GM23338 (cell line): ENCODE data around the gene HHAT. TPM values are rescaled to one million over a fixed set of nuclear protein-coding genes. Genes with fewer than 3 reads are reported as not detected.

Source experiments
- ATAC-seq: fragments of 200-7000 bp; cut with Tn5 transposase; 3 replicates; pipeline ENCODE4 v1.9.1; 2020
- DNase-seq: peaks from one replicate; pipeline ENCODE4 v3.0.0-alpha.2; 2015; ENCODE audit warnings: low spot score
- H2AFZ ChIP-seq: fragments of 200-600 bp; sonication (generic); 2 replicates; pipeline ENCODE4 v1.8.0; 2016; ENCODE audit warnings: antibody characterized with exemption, mild to moderate bottlenecking, moderate library complexity
- H3F3A ChIP-seq: fragments of 200-600 bp; sonication (generic); replicated peaks from 2 replicates; pipeline ENCODE4 v1.8.0; 2017; ENCODE audit warnings: antibody characterized with exemption, mixed run types, low read depth
- H3K27ac ChIP-seq: fragments of 200-600 bp; sonication (generic); 2 replicates; pipeline ENCODE4 v1.6.1; 2016; ENCODE audit warnings: low read depth
- H3K27me3 ChIP-seq: fragments of 200-600 bp; sonication (generic); 2 replicates; pipeline ENCODE4 v1.8.0; 2016; ENCODE audit warnings: mild to moderate bottlenecking, mixed run types, moderate library complexity; ENCODE audit not compliant: insufficient read depth
- H3K36me3 ChIP-seq: fragments of 200-600 bp; sonication (generic); 2 replicates; pipeline ENCODE4 v1.8.0; 2016; ENCODE audit warnings: mild to moderate bottlenecking; ENCODE audit not compliant: insufficient read depth
- H3K4me1 ChIP-seq: fragments of 200-600 bp; sonication (generic); 2 replicates; pipeline ENCODE4 v1.8.0; 2016; ENCODE audit warnings: mild to moderate bottlenecking, moderate library complexity; ENCODE audit not compliant: insufficient read depth
- H3K4me2 ChIP-seq: fragments of 200-600 bp; sonication (generic); 2 replicates; pipeline ENCODE4 v1.7.1; 2017; ENCODE audit warnings: mixed run types
- H3K4me3 ChIP-seq: fragments of 200-600 bp; sonication (generic); 2 replicates; pipeline ENCODE4 v1.6.1; 2016; ENCODE audit warnings: mixed run types
- H3K79me2 ChIP-seq: fragments of 200-600 bp; sonication (generic); replicated peaks from 2 replicates; pipeline ENCODE4 v1.8.0; 2017; ENCODE audit warnings: mild to moderate bottlenecking; ENCODE audit not compliant: insufficient read depth
- H3K9me2 ChIP-seq: fragments of 200-600 bp; sonication (generic); 2 replicates; pipeline ENCODE4 v1.8.0; 2017; ENCODE audit not compliant: insufficient read depth
- H4K20me1 ChIP-seq: fragments of 200-600 bp; sonication (generic); replicated peaks from 2 replicates; pipeline ENCODE4 v1.8.0; 2017; ENCODE audit warnings: mild to moderate bottlenecking; ENCODE audit not compliant: insufficient read depth
- H3K27ac Mint-ChIP-seq: 2 replicates; pipeline ENCODE4 v1.8.0; 2020; ENCODE audit warnings: inconsistent platforms, mild to moderate bottlenecking, moderate library complexity, mixed read lengths
- H3K27me3 Mint-ChIP-seq: 3 replicates; pipeline ENCODE4 v1.8.0; 2022; ENCODE audit warnings: low read depth, mild to moderate bottlenecking, moderate library complexity, mixed read lengths, inconsistent platforms; ENCODE audit not compliant: insufficient read depth, poor library complexity
- H3K36me3 Mint-ChIP-seq: 3 replicates; pipeline ENCODE4 v1.8.0; 2021; ENCODE audit warnings: low read depth, mild to moderate bottlenecking, inconsistent platforms, moderate library complexity, mixed read lengths
- H3K4me1 Mint-ChIP-seq: 3 replicates; pipeline ENCODE4 v1.8.0; 2020; ENCODE audit warnings: mild to moderate bottlenecking, inconsistent platforms, mixed read lengths
- H3K4me3 Mint-ChIP-seq: 3 replicates; pipeline ENCODE4 v1.8.0; 2021; ENCODE audit warnings: moderate library complexity, mild to moderate bottlenecking, inconsistent platforms, mixed read lengths
- H3K9me3 Mint-ChIP-seq: 3 replicates; pipeline ENCODE4 v1.8.0; 2020; ENCODE audit warnings: moderate library complexity, mild to moderate bottlenecking, inconsistent platforms, mixed read lengths
- CREB1 ChIP-seq: fragments of 250-450 bp; sonication (Bioruptor Pico); IDR thresholded peaks from 2 replicates; pipeline ENCODE4 v1.5.0; 2020; ENCODE audit warnings: low read depth, mild to moderate bottlenecking, moderate library complexity
- CTCF ChIP-seq, 2 experiments: fragments of 200-600 bp in 1 of 2; sonication (generic) in 1 of 2; conservative IDR thresholded peaks; 2 replicates each; pipeline versions ENCODE4 v1.5.1 to v1.6.1; 2016 to 2017; ENCODE audit warnings: antibody characterized with exemption in 2 of 2, low read depth in 2 of 2, mild to moderate bottlenecking in 2 of 2, moderate library complexity in 1 of 2
- EZH2 ChIP-seq: fragments of 200-600 bp; sonication (generic); IDR thresholded peaks from one replicate; pipeline ENCODE4 v1.8.0; 2017; ENCODE audit warnings: antibody characterized with exemption, mild to moderate bottlenecking, low read depth; ENCODE audit not compliant: unreplicated experiment
- JUNB ChIP-seq: IDR thresholded peaks from one replicate; pipeline ENCODE4 v1.6.1; 2016; ENCODE audit warnings: antibody characterized with exemption; ENCODE audit not compliant: unreplicated experiment
- STAT1 ChIP-seq: IDR thresholded peaks from one replicate; pipeline ENCODE4 v1.6.1; 2016; ENCODE audit warnings: antibody characterized with exemption; ENCODE audit not compliant: unreplicated experiment
- ZNF114 ChIP-seq: fragments of 250-450 bp; sonication (Bioruptor Pico); IDR thresholded peaks from 2 replicates; pipeline ENCODE4 v1.5.0; 2020; ENCODE audit warnings: mild to moderate bottlenecking, moderate library complexity
- polyA plus RNA-seq: library from polyadenylated mRNA; unstranded; fragments of >200 nt; fragmentation: Nextera tagmentation; extraction: Ambion mirVana; gene quantifications from 2 replicates; pipeline ENCODE4 v1.2.1, GENCODE V29; 2016
- total RNA-seq: library from RNA; depleted of rRNA; stranded (reverse); fragments of >200 nt; shearing (Covaris generic); gene quantifications from 2 replicates; pipeline ENCODE4 v1.2.3, GENCODE V29; 2014
- TF ChIP-seq, protein P1 (sequence below): IDR thresholded peaks from one replicate; pipeline ENCODE4 v1.6.1; 2018; ENCODE audit warnings: antibody characterized with exemption; ENCODE audit not compliant: unreplicated experiment
- TF ChIP-seq, protein P2 (sequence below): fragments of 250-450 bp; sonication (Bioruptor Pico); IDR thresholded peaks from 2 replicates; pipeline ENCODE4 v1.5.0; 2020; ENCODE audit warnings: mild to moderate bottlenecking, moderate library complexity

The HHAT gene
- total and polyA plus RNA-seq, 2 experiments from 2014 or later: 0.11 to 0.66 TPM

- TF ChIP-seq, protein P1, sequence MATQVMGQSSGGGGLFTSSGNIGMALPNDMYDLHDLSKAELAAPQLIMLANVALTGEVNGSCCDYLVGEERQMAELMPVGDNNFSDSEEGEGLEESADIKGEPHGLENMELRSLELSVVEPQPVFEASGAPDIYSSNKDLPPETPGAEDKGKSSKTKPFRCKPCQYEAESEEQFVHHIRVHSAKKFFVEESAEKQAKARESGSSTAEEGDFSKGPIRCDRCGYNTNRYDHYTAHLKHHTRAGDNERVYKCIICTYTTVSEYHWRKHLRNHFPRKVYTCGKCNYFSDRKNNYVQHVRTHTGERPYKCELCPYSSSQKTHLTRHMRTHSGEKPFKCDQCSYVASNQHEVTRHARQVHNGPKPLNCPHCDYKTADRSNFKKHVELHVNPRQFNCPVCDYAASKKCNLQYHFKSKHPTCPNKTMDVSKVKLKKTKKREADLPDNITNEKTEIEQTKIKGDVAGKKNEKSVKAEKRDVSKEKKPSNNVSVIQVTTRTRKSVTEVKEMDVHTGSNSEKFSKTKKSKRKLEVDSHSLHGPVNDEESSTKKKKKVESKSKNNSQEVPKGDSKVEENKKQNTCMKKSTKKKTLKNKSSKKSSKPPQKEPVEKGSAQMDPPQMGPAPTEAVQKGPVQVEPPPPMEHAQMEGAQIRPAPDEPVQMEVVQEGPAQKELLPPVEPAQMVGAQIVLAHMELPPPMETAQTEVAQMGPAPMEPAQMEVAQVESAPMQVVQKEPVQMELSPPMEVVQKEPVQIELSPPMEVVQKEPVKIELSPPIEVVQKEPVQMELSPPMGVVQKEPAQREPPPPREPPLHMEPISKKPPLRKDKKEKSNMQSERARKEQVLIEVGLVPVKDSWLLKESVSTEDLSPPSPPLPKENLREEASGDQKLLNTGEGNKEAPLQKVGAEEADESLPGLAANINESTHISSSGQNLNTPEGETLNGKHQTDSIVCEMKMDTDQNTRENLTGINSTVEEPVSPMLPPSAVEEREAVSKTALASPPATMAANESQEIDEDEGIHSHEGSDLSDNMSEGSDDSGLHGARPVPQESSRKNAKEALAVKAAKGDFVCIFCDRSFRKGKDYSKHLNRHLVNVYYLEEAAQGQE: no peak
- TF ChIP-seq STAT1: no peak
Measured at GRCh38 chr1:210573141-210573540, 244.4 kb downstream of the HHAT start (continued).

- H3K27me3 Mint-ChIP-seq: peaks cover 6% of the 10 kb centered on the region
- Histone ChIP-seq H2AFZ (0 out of 2 replicates have a peak overlapping the region, but pooled peaks have one; percentile 43), H3K4me1 (no peaks in the 10 kb centered on the region), H3K4me3 (no peak overlapping the region), H3K27ac (no peak overlapping the region), H4K20me1 (no peaks in the 10 kb centered on the region), H3K36me3 (no peaks in the 10 kb centered on the region), H3K9me2 (no peaks in the 10 kb centered on the region), H3K4me2 (no peak overlapping the region), H3K79me2 (no peaks in the 10 kb centered on the region), H3F3A (no peaks in the 10 kb centered on the region), H3K27me3 (no peaks in the 10 kb centered on the region)
- ATAC-seq (no peak), DNase-seq (no peak)
- H3K27ac Mint-ChIP-seq: no peak overlapping the region
- no peak overlapping the region for H3K4me3 Mint-ChIP-seq
- H3K4me1 Mint-ChIP-seq: no peaks in the 10 kb centered on the region
- H3K36me3 Mint-ChIP-seq: peaks cover 3% of the 10 kb centered on the region; the same call in 1 of the 3 replicates
- peaks cover 5% of the 10 kb centered on the region; the same call in 2 of the 3 replicates for H3K9me3 Mint-ChIP-seq
- TF ChIP-seq JUNB: no peak
- TF ChIP-seq ZNF114 (CRISPR knock-in tag): no peak
- TF ChIP-seq, protein P2, sequence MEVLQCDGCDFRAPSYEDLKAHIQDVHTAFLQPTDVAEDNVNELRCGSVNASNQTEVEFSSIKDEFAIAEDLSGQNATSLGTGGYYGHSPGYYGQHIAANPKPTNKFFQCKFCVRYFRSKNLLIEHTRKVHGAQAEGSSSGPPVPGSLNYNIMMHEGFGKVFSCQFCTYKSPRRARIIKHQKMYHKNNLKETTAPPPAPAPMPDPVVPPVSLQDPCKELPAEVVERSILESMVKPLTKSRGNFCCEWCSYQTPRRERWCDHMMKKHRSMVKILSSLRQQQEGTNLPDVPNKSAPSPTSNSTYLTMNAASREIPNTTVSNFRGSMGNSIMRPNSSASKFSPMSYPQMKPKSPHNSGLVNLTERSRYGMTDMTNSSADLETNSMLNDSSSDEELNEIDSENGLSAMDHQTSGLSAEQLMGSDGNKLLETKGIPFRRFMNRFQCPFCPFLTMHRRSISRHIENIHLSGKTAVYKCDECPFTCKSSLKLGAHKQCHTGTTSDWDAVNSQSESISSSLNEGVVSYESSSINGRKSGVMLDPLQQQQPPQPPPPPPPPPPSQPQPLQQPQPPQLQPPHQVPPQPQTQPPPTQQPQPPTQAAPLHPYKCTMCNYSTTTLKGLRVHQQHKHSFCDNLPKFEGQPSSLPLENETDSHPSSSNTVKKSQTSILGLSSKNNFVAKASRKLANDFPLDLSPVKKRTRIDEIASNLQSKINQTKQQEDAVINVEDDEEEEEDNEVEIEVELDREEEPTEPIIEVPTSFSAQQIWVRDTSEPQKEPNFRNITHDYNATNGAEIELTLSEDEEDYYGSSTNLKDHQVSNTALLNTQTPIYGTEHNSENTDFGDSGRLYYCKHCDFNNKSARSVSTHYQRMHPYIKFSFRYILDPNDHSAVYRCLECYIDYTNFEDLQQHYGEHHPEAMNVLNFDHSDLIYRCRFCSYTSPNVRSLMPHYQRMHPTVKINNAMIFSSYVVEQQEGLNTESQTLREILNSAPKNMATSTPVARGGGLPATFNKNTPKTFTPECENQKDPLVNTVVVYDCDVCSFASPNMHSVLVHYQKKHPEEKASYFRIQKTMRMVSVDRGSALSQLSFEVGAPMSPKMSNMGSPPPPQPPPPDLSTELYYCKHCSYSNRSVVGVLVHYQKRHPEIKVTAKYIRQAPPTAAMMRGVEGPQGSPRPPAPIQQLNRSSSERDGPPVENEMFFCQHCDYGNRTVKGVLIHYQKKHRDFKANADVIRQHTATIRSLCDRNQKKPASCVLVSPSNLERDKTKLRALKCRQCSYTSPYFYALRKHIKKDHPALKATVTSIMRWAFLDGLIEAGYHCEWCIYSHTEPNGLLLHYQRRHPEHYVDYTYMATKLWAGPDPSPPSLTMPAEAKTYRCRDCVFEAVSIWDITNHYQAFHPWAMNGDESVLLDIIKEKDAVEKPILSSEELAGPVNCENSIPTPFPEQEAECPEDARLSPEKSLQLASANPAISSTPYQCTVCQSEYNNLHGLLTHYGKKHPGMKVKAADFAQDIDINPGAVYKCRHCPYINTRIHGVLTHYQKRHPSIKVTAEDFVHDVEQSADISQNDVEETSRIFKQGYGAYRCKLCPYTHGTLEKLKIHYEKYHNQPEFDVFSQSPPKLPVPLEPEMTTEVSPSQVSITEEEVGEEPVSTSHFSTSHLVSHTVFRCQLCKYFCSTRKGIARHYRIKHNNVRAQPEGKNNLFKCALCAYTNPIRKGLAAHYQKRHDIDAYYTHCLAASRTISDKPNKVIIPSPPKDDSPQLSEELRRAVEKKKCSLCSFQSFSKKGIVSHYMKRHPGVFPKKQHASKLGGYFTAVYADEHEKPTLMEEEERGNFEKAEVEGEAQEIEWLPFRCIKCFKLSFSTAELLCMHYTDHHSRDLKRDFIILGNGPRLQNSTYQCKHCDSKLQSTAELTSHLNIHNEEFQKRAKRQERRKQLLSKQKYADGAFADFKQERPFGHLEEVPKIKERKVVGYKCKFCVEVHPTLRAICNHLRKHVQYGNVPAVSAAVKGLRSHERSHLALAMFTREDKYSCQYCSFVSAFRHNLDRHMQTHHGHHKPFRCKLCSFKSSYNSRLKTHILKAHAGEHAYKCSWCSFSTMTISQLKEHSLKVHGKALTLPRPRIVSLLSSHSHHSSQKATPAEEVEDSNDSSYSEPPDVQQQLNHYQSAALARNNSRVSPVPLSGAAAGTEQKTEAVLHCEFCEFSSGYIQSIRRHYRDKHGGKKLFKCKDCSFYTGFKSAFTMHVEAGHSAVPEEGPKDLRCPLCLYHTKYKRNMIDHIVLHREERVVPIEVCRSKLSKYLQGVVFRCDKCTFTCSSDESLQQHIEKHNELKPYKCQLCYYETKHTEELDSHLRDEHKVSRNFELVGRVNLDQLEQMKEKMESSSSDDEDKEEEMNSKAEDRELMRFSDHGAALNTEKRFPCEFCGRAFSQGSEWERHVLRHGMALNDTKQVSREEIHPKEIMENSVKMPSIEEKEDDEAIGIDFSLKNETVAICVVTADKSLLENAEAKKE (CRISPR knock-in tag): no peak
- TF ChIP-seq EZH2: no peak
- TF ChIP-seq CREB1 (CRISPR knock-in tag): no peak
- TF ChIP-seq, protein P1: no peak
- TF ChIP-seq CTCF (conservative IDR thresholded peaks at IDR 0.05; ENCODE audit: low read depth in 2 of 2): no peak
Measured at GRCh38 chr1:210582205-210582970, 253.7 kb downstream of the HHAT start.
